HepG2 (cell line): ENCODE data around the gene ACSL3. TPM values are rescaled to one million over a fixed set of nuclear protein-coding genes. Genes with fewer than 3 reads are reported as not detected.

Source experiments
- ATAC-seq: fragments of 200-7000 bp; cut with Tn5 transposase; 3 replicates; pipeline ENCODE4 v1.9.1; 2020; ENCODE audit warnings: mild to moderate bottlenecking, moderate library complexity
- BruUV-seq: library from RNA; stranded (reverse); fragments of 400-500 nt; replicated peaks from 2 replicates; lab custom pipeline; 2021; lab: Mats Ljungman, UMichigan
- CTCF ChIA-PET: fragments of 300-600 bp; formaldehyde crosslinking; extraction: SDS; loops from one replicate; lab custom pipeline; 2021; ENCODE audit warnings: low total read pairs, inconsistent platforms, low intra/inter-chr PET ratio; lab: Yijun Ruan, JAX
- POLR2A ChIA-PET: fragments of 350-600 bp; sonication (Branson Sonifier 250); formaldehyde crosslinking; loops from one replicate; lab custom pipeline; 2020; ENCODE audit warnings: antibody characterized with exemption, inconsistent platforms; lab: Yijun Ruan, JAX
- DNase-seq: peaks from one replicate; pipeline ENCODE4 v3.0.0-alpha.2; 2015; ENCODE audit warnings: low spot score
- FAIRE-seq: peaks from 3 replicates; lab custom pipeline; 2011; peaks lifted over from hg19 to GRCh38; lab: Jason Lieb, UNC
- H2AFZ ChIP-seq: one replicate; pipeline ENCODE4 v1.6.1; 2011; ENCODE audit warnings: low read length, inconsistent platforms
- H3K27ac ChIP-seq: fragments of 300-600 bp; 3 replicates; pipeline ENCODE4 v1.8.0; 2011; ENCODE audit warnings: mixed run types, mild to moderate bottlenecking, mixed read lengths, low read length, inconsistent platforms; ENCODE audit not compliant: insufficient read depth; ENCODE audit errors: extremely low read length
- H3K27me3 ChIP-seq, 2 experiments: fragments of 200-600 bp in 1 of 2; 2 replicates in 1 of 2; 3 replicates in 1 of 2; pipeline versions ENCODE4 v1.6.0 to v1.8.0; 2011; ENCODE audit warnings: low read length in 2 of 2, mild to moderate bottlenecking in 2 of 2, moderate library complexity in 2 of 2, inconsistent platforms in 1 of 2; ENCODE audit not compliant: insufficient read depth in 2 of 2, control insufficient read depth in 1 of 2
- H3K36me3 ChIP-seq, 2 experiments: fragments of 200-600 bp in 1 of 2; replicated peaks in 1 of 2; 2 replicates in 1 of 2; 3 replicates in 1 of 2; pipeline versions ENCODE4 v1.5.1 to v1.8.0; 2011; ENCODE audit warnings: low read length in 2 of 2, inconsistent platforms in 1 of 2; ENCODE audit not compliant: insufficient read depth in 2 of 2, control insufficient read depth in 1 of 2
- H3K4me1 ChIP-seq: 2 replicates; pipeline ENCODE4 v1.5.1; 2012; ENCODE audit warnings: low read length, inconsistent platforms; ENCODE audit not compliant: insufficient read depth
- H3K4me2 ChIP-seq: 2 replicates; pipeline ENCODE4 v1.6.0; 2011; ENCODE audit warnings: low read depth, low read length, inconsistent platforms
- H3K4me3 ChIP-seq, 3 experiments: fragments of 200-600 bp in 1 of 3; sonication (generic), shearing (Covaris generic) in 1 of 3; replicated peaks in 1 of 3; 2 replicates each; pipeline ENCODE4 v1.5.1; 2011 to 2016; ENCODE audit warnings: low read length in 3 of 3, inconsistent platforms in 2 of 3, low read depth in 2 of 3, mild to moderate bottlenecking in 2 of 3, control low read depth in 1 of 3, mixed read lengths in 1 of 3; ENCODE audit not compliant: insufficient read depth in 1 of 3
- H3K79me2 ChIP-seq: one replicate; pipeline ENCODE4 v1.6.1; 2011; ENCODE audit warnings: low read length, inconsistent platforms; ENCODE audit not compliant: insufficient read depth
- H3K9ac ChIP-seq: 2 replicates; pipeline ENCODE4 v1.6.0; 2011; ENCODE audit warnings: mild to moderate bottlenecking, low read depth, low read length, inconsistent platforms; ENCODE audit not compliant: insufficient read depth
- H3K9me3 ChIP-seq: 2 replicates; pipeline ENCODE4 v1.5.1; 2012; ENCODE audit warnings: mild to moderate bottlenecking, low read length
- H4K20me1 ChIP-seq: 2 replicates; pipeline ENCODE4 v1.6.0; 2011; ENCODE audit warnings: inconsistent platforms, mild to moderate bottlenecking, low read length, moderate library complexity; ENCODE audit not compliant: insufficient read depth
- DNMT3B ChIP-seq: conservative IDR thresholded peaks from 2 replicates; pipeline ENCODE4 v1.6.1; 2016; ENCODE audit warnings: missing biosample characterization, control low read depth
- HOXA5 ChIP-seq: sonication (generic); formaldehyde crosslinking; IDR thresholded peaks from 2 replicates; pipeline ENCODE4 v1.4.0; 2020; ENCODE audit warnings: missing genetic modification reagents
- KDM3A ChIP-seq: IDR thresholded peaks from 2 replicates; pipeline ENCODE4 v1.6.1; 2018; ENCODE audit warnings: low read depth, missing compliant biosample characterization
- MED13 ChIP-seq: sonication (generic); formaldehyde crosslinking; IDR thresholded peaks from 2 replicates; pipeline ENCODE4 v1.5.0; 2020; ENCODE audit warnings: missing genetic modification reagents
- NFATC3 ChIP-seq: sonication (generic); formaldehyde crosslinking; IDR thresholded peaks from 2 replicates; pipeline ENCODE4 v1.5.1; 2020; ENCODE audit warnings: mild to moderate bottlenecking, missing genetic modification reagents
- POLR2AphosphoS2 ChIP-seq: IDR thresholded peaks from 2 replicates; pipeline ENCODE4 v1.6.1; 2011; ENCODE audit warnings: low read depth, low read length, improper control_type of control experiment
- SP2 ChIP-seq: sonication (generic); formaldehyde crosslinking; IDR thresholded peaks from 2 replicates; pipeline ENCODE4 v1.5.1; 2020; ENCODE audit warnings: mild to moderate bottlenecking, missing genetic modification reagents
- STAG1 ChIP-seq: sonication (generic); formaldehyde crosslinking; IDR thresholded peaks from 2 replicates; pipeline ENCODE4 v1.4.0; 2020; ENCODE audit warnings: missing genetic modification reagents
- TCF7L2 ChIP-seq: IDR thresholded peaks from 2 replicates; pipeline ENCODE4 v1.6.1; 2011; ENCODE audit warnings: mild to moderate bottlenecking, low read depth, low read length, moderate library complexity
- ZNF484 ChIP-seq: sonication (generic); formaldehyde crosslinking; IDR thresholded peaks from 2 replicates; pipeline ENCODE4 v1.5.1; 2020; ENCODE audit warnings: mild to moderate bottlenecking, low read depth, missing genetic modification reagents, borderline replicate concordance
- ZNF619 ChIP-seq: sonication (generic); formaldehyde crosslinking; IDR thresholded peaks from 2 replicates; pipeline ENCODE4 v1.4.0; 2020; ENCODE audit warnings: mild to moderate bottlenecking, missing genetic modification reagents
- ZNF891 ChIP-seq: sonication (generic); formaldehyde crosslinking; IDR thresholded peaks from 2 replicates; pipeline ENCODE4 v1.5.0; 2020; ENCODE audit warnings: mild to moderate bottlenecking, missing genetic modification reagents
- ZSCAN30 ChIP-seq: sonication (generic); formaldehyde crosslinking; IDR thresholded peaks from 2 replicates; pipeline ENCODE4 v1.5.0; 2020; ENCODE audit warnings: mild to moderate bottlenecking, missing genetic modification reagents
- WGBS: methylation state at CpG from one replicate; pipeline ENCODE4 v1.1.6; 2017; ENCODE audit warnings: low lambda C conversion rate; 5-methylcytosine and 5-hydroxymethylcytosine counted together
- in situ Hi-C: cut with HindIII; loops from 2 replicates; pipeline ENCODE4 v1.10.0; 2017; ENCODE audit warnings: low pct_unique_long_range_greater_than_20kb; ENCODE audit not compliant: extremely low pct_ligation_motif_present
- intact Hi-C: fragments of 100-400 bp; cut with micrococcal nuclease; formaldehyde crosslinking; loops from one replicate; pipeline ENCODE4 v1.10.0; 2022; ENCODE audit not compliant: unreplicated experiment
- polyA plus RNA-seq, 8 experiments: library from polyadenylated mRNA; depleted of rRNA in 3 of 8; stranded (reverse) in 7 of 8; unstranded in 1 of 8; fragments of >200 nt; fragmentation: Illumina TruSeq in 4 of 8; extraction: Trizol in 4 of 8; gene quantifications; 2 replicates each; pipeline versions ENCODE4 v1.2.1 to v1.2.3, GENCODE V29; 2011 to 2016; ENCODE audit warnings: low read depth in 4 of 8, missing spikeins in 1 of 8, mixed read lengths in 1 of 8; ENCODE audit not compliant: insufficient read depth in 1 of 8
- total RNA-seq, 5 experiments: library from RNA; depleted of rRNA; stranded (reverse); fragments of >200 nt; fragmentation: Illumina TruSeq; extraction: Trizol; gene quantifications; 2 replicates each; pipeline ENCODE4 v1.2.3, GENCODE V29; 2016; ENCODE audit warnings: low read depth in 1 of 5
- TF ChIP-seq, protein P1 (sequence below): sonication (generic); formaldehyde crosslinking; IDR thresholded peaks from 2 replicates; pipeline ENCODE4 v1.5.0; 2020; ENCODE audit warnings: missing genetic modification reagents, mild to moderate bottlenecking, borderline replicate concordance
- TF ChIP-seq, protein P2 (sequence below): sonication (generic); formaldehyde crosslinking; IDR thresholded peaks from 2 replicates; pipeline ENCODE4 v1.5.1; 2020; ENCODE audit warnings: mild to moderate bottlenecking, missing genetic modification reagents, moderate library complexity
- TF ChIP-seq, protein P3 (sequence below): sonication (generic); IDR thresholded peaks from 2 replicates; pipeline ENCODE4 v1.6.1; 2016; ENCODE audit warnings: low read depth, borderline replicate concordance

Gene ACSL3
- total and polyA plus RNA-seq, 2 of the 13 experiments (the other 11 are each of a cell fraction or from before 2014, with no cell fraction given) = 305 to 365 TPM

DNA sequence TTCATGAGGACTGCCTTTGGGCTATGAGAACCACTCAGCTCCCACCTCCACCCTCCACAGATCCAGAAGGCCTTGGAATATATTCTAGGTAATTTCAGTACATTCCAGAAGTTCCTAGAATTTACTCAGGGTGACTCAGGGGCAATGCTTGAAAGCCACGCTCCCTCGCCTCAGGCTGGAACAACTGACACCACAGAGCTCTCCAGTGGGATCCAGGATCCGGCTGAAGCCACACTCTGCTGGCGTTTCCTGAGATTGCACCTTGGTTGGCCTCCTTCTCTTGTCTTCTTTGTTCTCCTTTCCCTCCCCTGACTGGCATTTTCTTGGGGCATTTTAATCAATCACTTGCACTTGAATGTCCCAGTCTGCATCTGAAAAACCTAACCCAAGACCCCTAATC, 98.5 kb downstream of the ACSL3 start (continued):
- TF ChIP-seq ZNF619 (CRISPR knock-in tag) = 0 out of 2 replicates have a peak, but pooled peaks have one; percentile 54
- peak; percentile 63 for TF ChIP-seq STAG1

DNA sequence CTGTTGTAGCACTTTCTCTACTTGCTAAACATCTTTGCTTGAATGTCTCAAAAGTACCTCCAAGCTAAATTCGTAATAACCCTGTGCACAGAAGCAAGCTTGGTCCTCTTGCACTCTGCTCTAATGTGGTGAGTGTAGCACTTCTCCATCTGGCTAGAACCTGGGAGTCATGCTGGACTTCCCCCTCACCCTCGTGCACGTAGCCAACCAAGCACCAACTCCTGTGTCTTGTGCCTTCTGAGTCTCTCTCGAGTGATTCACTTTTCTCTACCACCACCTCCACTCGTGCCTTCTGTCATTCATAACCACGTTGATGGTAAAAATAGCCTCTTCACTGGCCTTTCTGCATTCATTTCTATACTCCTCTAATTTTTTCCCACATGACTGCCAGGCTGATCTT, 99.3 kb downstream of the ACSL3 start:
- ATAC-seq = peak; percentile 14
- H3K4me2 ChIP-seq = no peak overlapping the region
- H3K79me2 ChIP-seq = no peaks in the 10 kb centered on the region
- no peak overlapping the region for H3K4me3 ChIP-seq
- TF ChIP-seq ZSCAN30 (CRISPR knock-in tag) (no peak), POLR2AphosphoS2 (0 out of 2 replicates have a peak, but pooled peaks have one; percentile 26)
- WGBS = 25% methylated on average over 6 of the region's 6 CpGs
- no peaks in the 10 kb centered on the region for H3K9me3 ChIP-seq
- FAIRE-seq = no peak
- ChIA-PET CTCF (no interaction called here), POLR2A (no interaction called here)
- no peak for DNase-seq
- no peaks in the 10 kb centered on the region for H4K20me1 ChIP-seq
- H2AFZ ChIP-seq = no peak overlapping the region
- in situ Hi-C loops (loop anchor here (25.0 kb wide), 1 partner anchor 827 kb away; no protein-coding TSS in a partner anchor), intact Hi-C loops (no loop called here)
- H3K27me3 ChIP-seq = peaks cover 0 to 8% of the 10 kb centered on the region in 2 experiments; a peak in 1 of 5 replicates
- H3K27ac ChIP-seq = no peak overlapping the region
- BruUV-seq = no TSS peak
- peaks cover 11% of the 10 kb centered on the region; the same call in 1 of the 2 replicates for H3K4me1 ChIP-seq
- H3K9ac ChIP-seq = no peak overlapping the region
- H3K36me3 ChIP-seq = no peaks in the 10 kb centered on the region

DNA sequence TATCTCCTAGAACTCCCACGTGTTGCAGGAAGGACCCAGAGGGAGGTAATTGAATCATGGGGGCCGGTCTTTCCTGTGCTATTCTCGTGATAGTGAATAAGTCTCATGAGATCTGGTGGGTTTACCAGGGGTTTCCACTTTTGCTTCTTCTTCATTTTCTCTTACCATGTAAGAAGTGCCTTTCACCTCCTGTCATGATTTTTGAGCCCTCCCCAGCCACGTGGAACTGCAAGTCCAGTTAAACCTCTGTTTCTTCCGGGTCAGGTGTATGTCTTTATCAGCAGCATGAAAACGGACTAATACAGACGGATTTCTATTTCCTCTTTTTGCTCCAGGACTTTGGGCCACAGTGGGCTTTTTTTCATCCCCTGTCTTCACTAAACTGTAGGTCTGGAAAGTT, 102.8 kb downstream of the ACSL3 start:
- TF ChIP-seq KDM3A (CRISPR knock-in tag) (no peak), HOXA5 (no peak), MED13 (CRISPR knock-in tag) (no peak), ZNF484 (CRISPR knock-in tag) (no peak), NFATC3 (CRISPR knock-in tag) (no peak), DNMT3B (CRISPR knock-in tag) (no peak), TCF7L2 (no peak), ZNF891 (CRISPR knock-in tag) (no peak), SP2 (no peak)
- TF ChIP-seq, protein P1, sequence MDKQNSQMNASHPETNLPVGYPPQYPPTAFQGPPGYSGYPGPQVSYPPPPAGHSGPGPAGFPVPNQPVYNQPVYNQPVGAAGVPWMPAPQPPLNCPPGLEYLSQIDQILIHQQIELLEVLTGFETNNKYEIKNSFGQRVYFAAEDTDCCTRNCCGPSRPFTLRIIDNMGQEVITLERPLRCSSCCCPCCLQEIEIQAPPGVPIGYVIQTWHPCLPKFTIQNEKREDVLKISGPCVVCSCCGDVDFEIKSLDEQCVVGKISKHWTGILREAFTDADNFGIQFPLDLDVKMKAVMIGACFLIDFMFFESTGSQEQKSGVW (CRISPR knock-in tag) = no peak
- TF ChIP-seq, protein P2, sequence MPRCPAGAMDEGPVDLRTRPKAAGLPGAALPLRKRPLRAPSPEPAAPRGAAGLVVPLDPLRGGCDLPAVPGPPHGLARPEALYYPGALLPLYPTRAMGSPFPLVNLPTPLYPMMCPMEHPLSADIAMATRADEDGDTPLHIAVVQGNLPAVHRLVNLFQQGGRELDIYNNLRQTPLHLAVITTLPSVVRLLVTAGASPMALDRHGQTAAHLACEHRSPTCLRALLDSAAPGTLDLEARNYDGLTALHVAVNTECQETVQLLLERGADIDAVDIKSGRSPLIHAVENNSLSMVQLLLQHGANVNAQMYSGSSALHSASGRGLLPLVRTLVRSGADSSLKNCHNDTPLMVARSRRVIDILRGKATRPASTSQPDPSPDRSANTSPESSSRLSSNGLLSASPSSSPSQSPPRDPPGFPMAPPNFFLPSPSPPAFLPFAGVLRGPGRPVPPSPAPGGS = no peak
- TF ChIP-seq, protein P3, sequence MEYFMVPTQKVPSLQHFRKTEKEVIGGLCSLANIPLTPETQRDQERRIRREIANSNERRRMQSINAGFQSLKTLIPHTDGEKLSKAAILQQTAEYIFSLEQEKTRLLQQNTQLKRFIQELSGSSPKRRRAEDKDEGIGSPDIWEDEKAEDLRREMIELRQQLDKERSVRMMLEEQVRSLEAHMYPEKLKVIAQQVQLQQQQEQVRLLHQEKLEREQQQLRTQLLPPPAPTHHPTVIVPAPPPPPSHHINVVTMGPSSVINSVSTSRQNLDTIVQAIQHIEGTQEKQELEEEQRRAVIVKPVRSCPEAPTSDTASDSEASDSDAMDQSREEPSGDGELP = no peak
- TF ChIP-seq, all 625 proteins: peak for 0
- ATAC-seq (no peak), DNase-seq (no peak), FAIRE-seq (no peak)
- H3K9ac ChIP-seq = no peak overlapping the region
- no peaks in the 10 kb centered on the region for H3K9me3 ChIP-seq
- H3K4me1 ChIP-seq = peaks cover 18% of the 10 kb centered on the region; the same call in 1 of the 2 replicates
- intact Hi-C loops = no loop called here
- H3K27ac ChIP-seq = no peak overlapping the region
- H4K20me1 ChIP-seq = no peaks in the 10 kb centered on the region
- H3K27me3 ChIP-seq = peaks cover 0 to 33% of the 10 kb centered on the region in 2 experiments; a peak in 3 of 5 replicates
- H3K36me3 ChIP-seq = no peaks in the 10 kb centered on the region
- no TSS peak for BruUV-seq
- POLR2A ChIA-PET = no interaction called here
- no peaks in the 10 kb centered on the region for H3K79me2 ChIP-seq
- H2AFZ ChIP-seq = no peak overlapping the region
- WGBS = 15% methylated on average over 7 of the region's 7 CpGs
- H3K4me3 ChIP-seq = no peak overlapping the region
- H3K4me2 ChIP-seq = no peak overlapping the region
- CTCF ChIA-PET = no interaction called here
- in situ Hi-C loops = loop anchor here (25.0 kb wide), 1 partner anchor 824 kb away; no protein-coding TSS in a partner anchor
